ENCODE results near the gene SKI.

SKI gene

DNA sequence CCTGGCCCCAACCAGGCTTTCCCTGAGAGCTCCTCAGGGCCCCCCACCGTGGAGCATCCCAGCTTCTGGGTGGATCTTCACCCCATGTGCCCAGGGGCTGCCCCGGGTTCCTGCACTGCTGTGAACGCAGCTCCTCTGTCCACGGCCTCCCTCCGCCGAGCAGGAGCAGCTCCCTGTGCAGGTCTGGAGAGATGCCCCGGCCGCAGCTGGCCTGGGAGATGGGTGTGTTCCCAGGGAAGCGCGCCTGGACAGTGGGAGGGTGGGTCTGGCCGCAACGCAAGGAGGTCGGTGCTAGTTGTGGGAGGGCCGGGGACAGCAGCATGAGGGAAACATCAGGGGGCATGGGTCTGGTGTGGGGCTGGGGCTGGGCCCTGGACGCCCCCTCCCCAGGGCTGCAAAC lies 91.9 kb downstream of the SKI start:
- ChIA-PET POLR2A (interaction anchor here (1.2 kb wide), 1 partner anchor 64 kb away, joined by 5 read pairs; no protein-coding TSS in a partner anchor), CTCF (interaction anchor here (0.6 to 1.7 kb wide), 4 partner anchors 9 to 126 kb away, joined by 3 to 4 read pairs (median 4); no protein-coding TSS in a partner anchor)
- peaks cover 0 to 8% (median 0%) of the 10 kb centered on the region in 5 experiments for H3K9me3 ChIP-seq (ENCODE audit: control extremely low read depth in 1 of 5, control insufficient read depth in 4 of 5, insufficient read depth in 2 of 5, low read depth in 1 of 5, low read length in 4 of 5)
- H3K36me3 ChIP-seq (ENCODE audit: control insufficient read depth in 4 of 4, insufficient read depth in 4 of 4, low read length in 3 of 4) = no peaks in the 10 kb centered on the region
- no peak overlapping the region for H3K4me3 ChIP-seq (ENCODE audit: control insufficient read depth in 1 of 7, extremely low read depth in 1 of 7, insufficient read depth in 4 of 7, low read depth in 2 of 7, low read length in 6 of 7)
- H3K27ac ChIP-seq (ENCODE audit: insufficient read depth in 1 of 2, low read depth in 1 of 2, low read length in 2 of 2, poor library complexity in 1 of 2, severe bottlenecking in 2 of 2) = no peak overlapping the region
- peaks cover 0 to 42% (median 29%) of the 10 kb centered on the region in 4 experiments for H3K4me1 ChIP-seq (ENCODE audit: control extremely low read depth in 1 of 4, control insufficient read depth in 4 of 4, insufficient read depth in 4 of 4, low read length in 3 of 4)
- WGBS (ENCODE audit: insufficient coverage) = over 99% methylated on average over 15 of the region's 15 CpGs
- H3K27me3 ChIP-seq (replicated peaks in 2 of 5; ENCODE audit: control insufficient read depth in 4 of 5, insufficient read depth in 5 of 5, low read length in 4 of 5) = peaks cover 0 to 6% (median 0%) of the 10 kb centered on the region in 5 experiments
- no peak for DNase-seq

DNA sequence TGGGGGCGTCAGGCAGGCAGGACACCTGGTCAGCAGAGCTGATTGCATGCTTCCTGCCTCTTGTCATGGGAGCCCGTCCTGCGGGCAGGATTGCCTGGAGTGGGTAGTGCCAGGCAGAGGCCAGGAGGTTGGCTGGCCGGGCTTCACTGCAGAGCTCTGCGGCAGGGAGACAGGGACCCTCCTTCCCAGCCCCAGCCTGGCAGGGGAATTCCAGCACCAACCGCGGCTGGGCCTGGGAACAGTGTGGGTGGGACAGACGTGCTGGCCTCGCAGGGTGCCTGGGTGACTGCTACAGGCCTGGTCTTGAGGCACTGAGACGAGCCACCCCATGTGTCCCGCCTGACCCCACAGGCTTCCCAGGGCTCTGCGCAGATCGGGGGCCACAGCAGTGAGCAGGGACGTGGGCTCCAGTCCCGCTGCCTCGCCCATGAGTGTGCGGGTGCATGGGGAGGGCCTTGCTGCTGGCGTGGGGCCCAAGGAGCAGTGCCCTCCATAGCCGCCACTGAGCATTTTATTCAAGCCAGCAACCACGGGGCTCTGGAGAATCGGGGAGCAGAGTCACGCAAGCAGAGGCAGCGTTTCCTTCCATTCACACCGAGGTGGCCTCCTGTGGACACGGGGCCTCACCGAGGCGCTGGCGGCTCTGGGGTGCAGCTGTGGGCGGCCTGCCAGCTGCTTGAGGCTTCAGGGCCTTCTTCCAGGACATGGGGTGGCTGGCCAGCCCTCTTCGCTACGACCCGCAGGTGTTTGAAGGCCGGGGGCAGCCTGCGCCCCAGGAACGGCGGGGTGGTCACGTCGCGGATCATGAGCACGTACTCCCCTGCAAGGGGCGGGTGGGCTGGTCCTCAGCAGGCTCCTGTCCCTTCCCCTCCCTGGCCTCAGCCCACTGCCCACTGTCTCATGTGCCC lies 92.9 kb downstream of the SKI start:
- peak in 1 of 3 donors; percentile 33 for DNase-seq
- CTCF ChIA-PET = interaction anchor here (1.0 to 1.7 kb wide), 4 partner anchors 19 to 121 kb away, joined by 3 to 5 read pairs (median 3); no protein-coding TSS in a partner anchor
- peak overlapping the region in 2 of 7 experiments; percentile 1 to 40 for H3K4me3 ChIP-seq (ENCODE audit: control insufficient read depth in 1 of 7, extremely low read depth in 1 of 7, insufficient read depth in 4 of 7, low read depth in 2 of 7, low read length in 6 of 7)
- H3K9me3 ChIP-seq (ENCODE audit: control extremely low read depth in 1 of 5, control insufficient read depth in 4 of 5, insufficient read depth in 2 of 5, low read depth in 1 of 5, low read length in 4 of 5) = peaks cover 0 to 10% (median 0%) of the 10 kb centered on the region in 5 experiments
- H3K27ac ChIP-seq (ENCODE audit: insufficient read depth in 1 of 2, low read depth in 1 of 2, low read length in 2 of 2, poor library complexity in 1 of 2, severe bottlenecking in 2 of 2) = no peak overlapping the region
- H3K27me3 ChIP-seq (replicated peaks in 2 of 5; ENCODE audit: control insufficient read depth in 4 of 5, insufficient read depth in 5 of 5, low read length in 4 of 5) = peaks cover 0 to 6% (median 0%) of the 10 kb centered on the region in 5 experiments
- POLR2A ChIA-PET = interaction anchor here (0.9 to 1.9 kb wide), 3 partner anchors 20 to 66 kb away, joined by 3 to 14 read pairs (median 9); no protein-coding TSS in a partner anchor
- H3K4me1 ChIP-seq (ENCODE audit: control extremely low read depth in 1 of 4, control insufficient read depth in 4 of 4, insufficient read depth in 4 of 4, low read length in 3 of 4) = peaks cover 0 to 34% (median 20%) of the 10 kb centered on the region in 4 experiments
- no peaks in the 10 kb centered on the region for H3K36me3 ChIP-seq (ENCODE audit: control insufficient read depth in 4 of 4, insufficient read depth in 4 of 4, low read length in 3 of 4)
- WGBS (ENCODE audit: insufficient coverage) = 94% methylated on average over 40 of the region's 41 CpGs

DNA sequence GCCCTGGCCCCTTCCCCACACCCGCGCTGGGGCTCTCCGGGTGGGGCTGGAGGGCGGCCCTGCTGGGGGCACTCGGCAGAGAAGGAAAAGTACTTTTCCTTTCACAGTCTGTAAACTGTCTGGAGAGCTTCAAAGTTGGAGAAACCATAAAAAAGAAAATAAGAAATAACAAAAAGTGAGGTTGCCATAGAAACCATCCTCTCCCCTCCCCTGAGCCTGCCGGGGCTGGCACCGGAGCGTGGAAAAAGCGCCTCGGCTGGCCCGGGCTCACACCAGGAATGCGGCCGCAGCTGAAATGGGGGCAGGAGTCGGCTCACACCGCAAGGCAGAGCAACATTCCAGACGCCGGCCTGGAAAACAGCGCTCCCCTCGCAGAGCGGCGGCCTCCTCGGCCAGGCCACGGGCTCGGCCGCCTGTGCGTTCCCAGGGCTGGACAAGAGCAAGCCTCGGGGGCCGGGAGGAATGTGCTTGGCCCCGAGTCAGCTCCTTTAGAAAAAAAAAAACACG lies 94.0 kb downstream of the SKI start:
- peak; percentile 50 to 67 (median 65) for DNase-seq
- H3K4me3 ChIP-seq (ENCODE audit: control insufficient read depth in 1 of 7, extremely low read depth in 1 of 7, insufficient read depth in 4 of 7, low read depth in 2 of 7, low read length in 6 of 7) = peak overlapping the region in 3 of 7 experiments; percentile 36 to 49 (median 40)
- H3K27ac ChIP-seq (ENCODE audit: insufficient read depth in 1 of 2, low read depth in 1 of 2, low read length in 2 of 2, poor library complexity in 1 of 2, severe bottlenecking in 2 of 2) = peak overlapping the region in 1 of 2 experiments; percentile 58
- ChIA-PET POLR2A (interaction anchor here (1.9 kb wide), 2 partner anchors 21 to 67 kb away, joined by 9 to 14 read pairs; no protein-coding TSS in a partner anchor), CTCF (interaction anchor here (1.3 to 1.7 kb wide), 4 partner anchors 30 to 122 kb away, joined by 3 to 5 read pairs (median 3); no protein-coding TSS in a partner anchor)
- H3K27me3 ChIP-seq (replicated peaks in 2 of 5; ENCODE audit: control insufficient read depth in 4 of 5, insufficient read depth in 5 of 5, low read length in 4 of 5) = peaks cover 0 to 6% (median 0%) of the 10 kb centered on the region in 5 experiments
- no peaks in the 10 kb centered on the region for H3K36me3 ChIP-seq (ENCODE audit: control insufficient read depth in 4 of 4, insufficient read depth in 4 of 4, low read length in 3 of 4)
- peaks cover 0 to 23% (median 9%) of the 10 kb centered on the region in 4 experiments for H3K4me1 ChIP-seq (ENCODE audit: control extremely low read depth in 1 of 4, control insufficient read depth in 4 of 4, insufficient read depth in 4 of 4, low read length in 3 of 4)
- H3K9me3 ChIP-seq (ENCODE audit: control extremely low read depth in 1 of 5, control insufficient read depth in 4 of 5, insufficient read depth in 2 of 5, low read depth in 1 of 5, low read length in 4 of 5) = peaks cover 0 to 10% (median 0%) of the 10 kb centered on the region in 5 experiments
- 27% methylated on average over 17 of the region's 30 CpGs for WGBS (ENCODE audit: insufficient coverage)

- ChIA-PET POLR2A (interaction anchor here (1.9 kb wide), 2 partner anchors 22 to 67 kb away, joined by 9 to 14 read pairs; no protein-coding TSS in a partner anchor), CTCF (interaction anchor here (1.3 to 1.7 kb wide), 3 partner anchors 31 to 123 kb away, joined by 3 to 5 read pairs (median 3); no protein-coding TSS in a partner anchor)
- H3K27ac ChIP-seq (ENCODE audit: insufficient read depth in 1 of 2, low read depth in 1 of 2, low read length in 2 of 2, poor library complexity in 1 of 2, severe bottlenecking in 2 of 2) = no peak overlapping the region
- H3K27me3 ChIP-seq (replicated peaks in 2 of 5; ENCODE audit: control insufficient read depth in 4 of 5, insufficient read depth in 5 of 5, low read length in 4 of 5) = peaks cover 0 to 6% (median 0%) of the 10 kb centered on the region in 5 experiments
- 91% methylated on average over 37 of the region's 41 CpGs for WGBS (ENCODE audit: insufficient coverage)
- peak in 2 of 3 donors; percentile 53 to 58 for DNase-seq
- H3K9me3 ChIP-seq (ENCODE audit: control extremely low read depth in 1 of 5, control insufficient read depth in 4 of 5, insufficient read depth in 2 of 5, low read depth in 1 of 5, low read length in 4 of 5) = peaks cover 0 to 10% (median 0%) of the 10 kb centered on the region in 5 experiments
- no peaks in the 10 kb centered on the region for H3K36me3 ChIP-seq (ENCODE audit: control insufficient read depth in 4 of 4, insufficient read depth in 4 of 4, low read length in 3 of 4)
- H3K4me1 ChIP-seq (ENCODE audit: control extremely low read depth in 1 of 4, control insufficient read depth in 4 of 4, insufficient read depth in 4 of 4, low read length in 3 of 4) = peaks cover 0 to 18% (median 8%) of the 10 kb centered on the region in 4 experiments
- H3K4me3 ChIP-seq (ENCODE audit: control insufficient read depth in 1 of 7, extremely low read depth in 1 of 7, insufficient read depth in 4 of 7, low read depth in 2 of 7, low read length in 6 of 7) = peak overlapping the region in 3 of 7 experiments; percentile 36 to 49 (median 40)
Observed at GRCh38 chr1:2322581-2323211, 94.6 kb downstream of the SKI start.

- ChIA-PET CTCF (interaction anchor here (1.0 kb wide), 1 partner anchor 8 kb away, joined by 3 read pairs; no protein-coding TSS in a partner anchor), POLR2A (interaction anchor here (1.0 to 1.9 kb wide), 2 partner anchors 67 to 68 kb away, joined by 3 to 14 read pairs; no protein-coding TSS in a partner anchor)
- Histone ChIP-seq H3K27me3 (replicated peaks in 2 of 5; ENCODE audit: control insufficient read depth in 4 of 5, insufficient read depth in 5 of 5, low read length in 4 of 5) (peaks cover 0 to 6% (median 0%) of the 10 kb centered on the region in 5 experiments), H3K4me1 (ENCODE audit: control extremely low read depth in 1 of 4, control insufficient read depth in 4 of 4, insufficient read depth in 4 of 4, low read length in 3 of 4) (peaks cover 0 to 18% (median 8%) of the 10 kb centered on the region in 4 experiments), H3K4me3 (ENCODE audit: control insufficient read depth in 1 of 7, extremely low read depth in 1 of 7, insufficient read depth in 4 of 7, low read depth in 2 of 7, low read length in 6 of 7) (no peak overlapping the region), H3K36me3 (ENCODE audit: control insufficient read depth in 4 of 4, insufficient read depth in 4 of 4, low read length in 3 of 4) (no peaks in the 10 kb centered on the region), H3K9me3 (ENCODE audit: control extremely low read depth in 1 of 5, control insufficient read depth in 4 of 5, insufficient read depth in 2 of 5, low read depth in 1 of 5, low read length in 4 of 5) (peaks cover 0 to 10% (median 0%) of the 10 kb centered on the region in 5 experiments), H3K27ac (ENCODE audit: insufficient read depth in 1 of 2, low read depth in 1 of 2, low read length in 2 of 2, poor library complexity in 1 of 2, severe bottlenecking in 2 of 2) (no peak overlapping the region)
- WGBS (ENCODE audit: insufficient coverage) = 97% methylated on average over 8 of the region's 16 CpGs
- no peak for DNase-seq
Observed at GRCh38 chr1:2323451-2323974, 95.4 kb downstream of the SKI start.
